GM12801 (cell line): ENCODE data around the gene CRELD1.

ENCODE experiments used
- TF ChIP-seq, protein P1 (sequence below): IDR thresholded peaks from one replicate; pipeline ENCODE4 v1.5.1; 2011; ENCODE audit warnings: control low read depth; ENCODE audit not compliant: insufficient read length; ENCODE audit errors: extremely low read depth

CRELD1 gene

DNA sequence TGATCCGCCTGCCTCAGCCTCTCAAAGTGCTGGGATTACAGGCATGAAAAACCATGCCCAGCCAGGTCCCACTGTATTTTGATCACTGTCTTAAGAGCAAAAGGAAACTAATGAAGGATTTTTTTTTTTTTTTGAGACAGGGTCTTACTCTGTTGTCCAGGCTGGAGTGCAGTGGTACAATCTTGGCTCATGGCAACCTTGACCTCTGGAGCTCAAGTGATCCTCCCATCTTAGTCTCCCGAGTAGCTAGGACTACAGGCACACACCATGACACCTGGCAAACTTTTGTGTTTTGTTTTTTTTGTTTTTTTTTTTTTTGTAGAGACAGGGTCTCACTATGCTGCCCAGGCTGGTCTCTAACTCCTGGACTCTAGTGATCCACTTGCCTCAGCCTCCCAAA, 46.6 kb downstream of the CRELD1 start:
- TF ChIP-seq, protein P1, sequence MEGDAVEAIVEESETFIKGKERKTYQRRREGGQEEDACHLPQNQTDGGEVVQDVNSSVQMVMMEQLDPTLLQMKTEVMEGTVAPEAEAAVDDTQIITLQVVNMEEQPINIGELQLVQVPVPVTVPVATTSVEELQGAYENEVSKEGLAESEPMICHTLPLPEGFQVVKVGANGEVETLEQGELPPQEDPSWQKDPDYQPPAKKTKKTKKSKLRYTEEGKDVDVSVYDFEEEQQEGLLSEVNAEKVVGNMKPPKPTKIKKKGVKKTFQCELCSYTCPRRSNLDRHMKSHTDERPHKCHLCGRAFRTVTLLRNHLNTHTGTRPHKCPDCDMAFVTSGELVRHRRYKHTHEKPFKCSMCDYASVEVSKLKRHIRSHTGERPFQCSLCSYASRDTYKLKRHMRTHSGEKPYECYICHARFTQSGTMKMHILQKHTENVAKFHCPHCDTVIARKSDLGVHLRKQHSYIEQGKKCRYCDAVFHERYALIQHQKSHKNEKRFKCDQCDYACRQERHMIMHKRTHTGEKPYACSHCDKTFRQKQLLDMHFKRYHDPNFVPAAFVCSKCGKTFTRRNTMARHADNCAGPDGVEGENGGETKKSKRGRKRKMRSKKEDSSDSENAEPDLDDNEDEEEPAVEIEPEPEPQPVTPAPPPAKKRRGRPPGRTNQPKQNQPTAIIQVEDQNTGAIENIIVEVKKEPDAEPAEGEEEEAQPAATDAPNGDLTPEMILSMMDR, result no peak

DNA sequence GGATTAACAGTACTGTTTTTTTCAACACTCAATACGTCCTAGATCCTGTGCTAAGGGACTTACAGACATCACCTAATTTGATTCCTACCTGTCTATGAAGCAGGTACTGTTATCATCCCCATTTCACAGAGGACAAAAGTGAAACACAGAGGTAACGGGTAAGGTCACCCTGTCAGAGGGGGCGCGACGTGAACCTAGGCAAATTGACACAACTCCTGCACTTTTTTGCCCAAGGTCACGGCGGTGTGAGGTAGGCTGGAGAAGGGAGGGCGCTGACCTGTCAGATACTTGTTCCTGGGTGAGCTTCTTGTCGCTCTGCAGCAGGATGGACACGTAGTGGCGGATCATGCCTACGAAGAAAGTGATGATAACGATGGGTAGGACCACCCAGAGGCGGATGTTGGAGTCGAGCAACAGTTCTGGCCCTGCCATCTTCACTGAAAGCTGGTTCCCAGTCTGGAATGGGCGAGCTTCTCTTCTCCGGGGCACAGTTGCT, 52.6 kb downstream of the CRELD1 start:
- TF ChIP-seq, protein P1, result no peak

DNA sequence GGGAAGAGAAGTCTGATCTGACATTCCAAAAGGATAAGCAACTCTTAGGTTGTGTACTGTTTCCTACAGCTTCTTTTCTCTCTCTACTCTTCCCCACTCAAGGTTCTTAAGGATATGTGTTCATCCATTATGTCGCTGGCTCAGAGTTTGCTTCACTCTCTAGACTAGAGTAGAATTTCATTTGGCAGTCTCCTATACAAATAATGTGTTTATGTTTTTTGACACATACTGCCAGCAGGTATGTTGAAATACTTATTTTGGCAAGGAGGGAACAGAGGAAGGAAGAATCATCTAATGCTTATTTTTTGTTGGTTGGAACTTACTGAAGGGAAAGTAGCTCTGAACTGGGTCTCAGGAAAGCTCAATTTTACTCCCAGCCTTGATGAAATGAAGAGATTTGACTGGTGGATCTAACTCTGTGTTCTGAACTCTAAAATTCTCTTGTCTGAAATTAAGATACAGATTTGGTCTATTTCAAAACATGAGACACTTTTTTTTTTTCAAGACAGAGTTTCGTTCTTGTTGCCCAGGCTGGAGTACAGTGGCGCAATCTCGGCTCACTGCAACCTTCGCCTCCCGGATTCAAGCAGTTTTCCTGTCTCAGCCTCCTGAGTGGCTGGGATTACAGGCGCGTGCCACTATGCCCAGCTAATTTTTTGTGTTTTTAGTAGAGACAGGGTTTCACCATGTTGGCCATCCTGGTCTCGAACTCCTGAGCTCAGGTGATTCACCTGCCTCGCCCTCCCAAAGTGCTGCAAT, 60.6 kb downstream of the CRELD1 start:
- TF ChIP-seq, protein P1, result no peak
